GM18861 (cell line): Measurements from ENCODE around the gene SLC25A52.
"Not testable (repeated sequence)": the region's sequence is repeated elsewhere in the genome, so short reads cannot be mapped to it uniquely, and the experiment has no call there.

Source experiments
- ATAC-seq: cut with Tn5 transposase; IDR thresholded peaks from one replicate; pipeline ENCODE4 v1.9.1; 2021; ENCODE audit not compliant: unreplicated experiment

SLC25A52 gene

GRCh38 chr18:31760695-31761094 lies at the start of gene SLC25A52:
SLC25A52 (minus strand) TSS chr18:31760880; CDS start chr18:31760661, 219 bp downstream.
- ATAC-seq = no peak

GRCh38 chr18:31809049-31809448 lies 48.4 kb upstream of the SLC25A52 start:
- ATAC-seq = not testable (repeated sequence)

GRCh38 chr18:31801078-31801477 lies 40.4 kb upstream of the SLC25A52 start:
- no peak for ATAC-seq

- ATAC-seq = not testable (repeated sequence)
Measured at GRCh38 chr18:31799257-31799656, 38.6 kb upstream of the SLC25A52 start.

- no peak for ATAC-seq
Measured at GRCh38 chr18:31798399-31798798, 37.7 kb upstream of the SLC25A52 start.

- no peak for ATAC-seq
Measured at GRCh38 chr18:31795747-31796146, 35.1 kb upstream of the SLC25A52 start.

- ATAC-seq = no peak
Measured at GRCh38 chr18:31793531-31793930, 32.9 kb upstream of the SLC25A52 start.

- ATAC-seq = no peak
Measured at GRCh38 chr18:31792580-31792911, 31.9 kb upstream of the SLC25A52 start.

GRCh38 chr18:31791817-31792579 lies 31.3 kb upstream of the SLC25A52 start:
- peak; percentile 97 for ATAC-seq

GRCh38 chr18:31789409-31789808 lies 28.7 kb upstream of the SLC25A52 start:
- ATAC-seq = no peak

- ATAC-seq = no peak
Measured at GRCh38 chr18:31783059-31783458, 22.4 kb upstream of the SLC25A52 start.

GRCh38 chr18:31778391-31778950 lies 17.8 kb upstream of the SLC25A52 start:
- no peak for ATAC-seq

- no peak for ATAC-seq
Measured at GRCh38 chr18:31776093-31776492, 15.4 kb upstream of the SLC25A52 start.

- no peak for ATAC-seq
Measured at GRCh38 chr18:31774962-31775361, 14.3 kb upstream of the SLC25A52 start.

- ATAC-seq = no peak
Measured at GRCh38 chr18:31774477-31774785, 13.8 kb upstream of the SLC25A52 start.

- no peak for ATAC-seq
Measured at GRCh38 chr18:31773774-31774476, 13.2 kb upstream of the SLC25A52 start.

GRCh38 chr18:31772699-31773098 lies 12.0 kb upstream of the SLC25A52 start:
- no peak for ATAC-seq

- no peak for ATAC-seq
Measured at GRCh38 chr18:31750273-31750672, 10.4 kb downstream of the SLC25A52 start.

- ATAC-seq = no peak
Measured at GRCh38 chr18:31746396-31746795, 14.3 kb downstream of the SLC25A52 start.

- no peak for ATAC-seq
Measured at GRCh38 chr18:31744321-31745067, 16.2 kb downstream of the SLC25A52 start.

- ATAC-seq = not testable (repeated sequence)
Measured at GRCh38 chr18:31743600-31743999, 17.1 kb downstream of the SLC25A52 start.
